Fibroblast of villous mesenchyme (primary cell): Measurements from ENCODE around the gene PIBF1. TPM values are rescaled to one million over a fixed set of nuclear protein-coding genes. Genes with fewer than 3 reads are reported as not detected.

Experiments used
- DNase-seq: peaks from one replicate; pipeline ENCODE4 v3.0.0-alpha.2; 2010; ENCODE audit warnings: low read depth
- H3K4me3 ChIP-seq: 2 replicates; pipeline ENCODE4 v1.5.1; 2011; ENCODE audit warnings: low read depth, mild to moderate bottlenecking, low read length
- CTCF ChIP-seq: IDR thresholded peaks from 2 replicates; pipeline ENCODE4 v1.5.1; 2012; ENCODE audit warnings: low read depth, mild to moderate bottlenecking, low read length; ENCODE audit not compliant: insufficient read depth
- total RNA-seq: library from RNA; depleted of rRNA; stranded (reverse); fragments of >200 nt; gene quantifications from 2 replicates; pipeline ENCODE4 v1.2.3, GENCODE V29; 2012

The PIBF1 gene
- total RNA-seq, 1 donor, result 25.0 TPM

- no peak for DNase-seq
- no peak for TF ChIP-seq CTCF
- no peak overlapping the region for H3K4me3 ChIP-seq
Observed at GRCh38 chr13:72850959-72851677, 69.2 kb downstream of the PIBF1 start.

GRCh38 chr13:72851678-72852014 is 69.7 kb downstream of the PIBF1 start:
- TF ChIP-seq CTCF, result no peak
- no peak for DNase-seq
- no peak overlapping the region for H3K4me3 ChIP-seq

- no peak for DNase-seq
- H3K4me3 ChIP-seq, result no peak overlapping the region
- no peak for TF ChIP-seq CTCF
Observed at GRCh38 chr13:72852207-72852606, 70.3 kb downstream of the PIBF1 start.

GRCh38 chr13:72853000-72853399 is 71.1 kb downstream of the PIBF1 start:
- no peak for DNase-seq
- TF ChIP-seq CTCF, result no peak
- no peak overlapping the region for H3K4me3 ChIP-seq

- no peak for TF ChIP-seq CTCF
- no peak for DNase-seq
- H3K4me3 ChIP-seq, result no peak overlapping the region
Observed at GRCh38 chr13:72864142-72865011, 82.4 kb downstream of the PIBF1 start.

GRCh38 chr13:72868229-72868628 is 86.3 kb downstream of the PIBF1 start:
- TF ChIP-seq CTCF, result no peak
- DNase-seq, result no peak
- no peak overlapping the region for H3K4me3 ChIP-seq
